GM19351 (cell line): ENCODE data around the gene DYRK4.
A peak's percentile ranks its signal among the peaks of the same experiment; 100 is the strongest.
"Not testable (repeated sequence)": the region's sequence is repeated elsewhere in the genome, so short reads cannot be mapped to it uniquely, and the experiment has no call there.

Source experiments
- ATAC-seq: cut with Tn5 transposase; IDR thresholded peaks from one replicate; pipeline ENCODE4 v1.9.1; 2021; ENCODE audit warnings: mild to moderate bottlenecking, moderate library complexity; ENCODE audit not compliant: unreplicated experiment

Gene DYRK4

GRCh38 chr12:4562034-4562657, at the start of gene DYRK4:
TSS of gene DYRK4 (plus strand) at chr12:4562208. CDS start at chr12:4562246, 38 bp downstream.
- ATAC-seq = no peak

GRCh38 chr12:4518106-4518728, 43.8 kb upstream of the DYRK4 start:
- ATAC-seq = no peak

- not testable (repeated sequence) for ATAC-seq
These were observed 38.6 kb upstream of the DYRK4 start for GRCh38 chr12:4523443-4523842.

- ATAC-seq = no peak
These were observed 35.0 kb upstream of the DYRK4 start for GRCh38 chr12:4526923-4527546.

GRCh38 chr12:4530160-4530559, 31.8 kb upstream of the DYRK4 start:
- ATAC-seq = no peak

GRCh38 chr12:4530982-4531586, 30.9 kb upstream of the DYRK4 start:
- no peak for ATAC-seq

- ATAC-seq = no peak
These were observed 26.9 kb upstream of the DYRK4 start for GRCh38 chr12:4535092-4535491.

- no peak for ATAC-seq
These were observed 26.1 kb upstream of the DYRK4 start for GRCh38 chr12:4535871-4536270.

GRCh38 chr12:4538207-4539160, 23.5 kb upstream of the DYRK4 start, which contains the start of gene RAD51AP1:
TSS of gene RAD51AP1 (plus strand) at chr12:4538890. CDS start at chr12:4538940, 50 bp downstream.
- peak; percentile 92 for ATAC-seq

GRCh38 chr12:4539167-4539870, 22.7 kb upstream of the DYRK4 start:
- ATAC-seq = no peak

- no peak for ATAC-seq
These were observed 21.8 kb upstream of the DYRK4 start for GRCh38 chr12:4540170-4540569.

- no peak for ATAC-seq
These were observed 21.4 kb upstream of the DYRK4 start for GRCh38 chr12:4540638-4541037.

- ATAC-seq = no peak
These were observed 16.8 kb upstream of the DYRK4 start for GRCh38 chr12:4545195-4545594.

GRCh38 chr12:4552191-4552590, 9.8 kb upstream of the DYRK4 start:
- ATAC-seq = no peak

GRCh38 chr12:4553943-4554342, 8.1 kb upstream of the DYRK4 start:
- no peak for ATAC-seq

- ATAC-seq = no peak
These were observed 6.2 kb upstream of the DYRK4 start for GRCh38 chr12:4555804-4556203.

- no peak for ATAC-seq
These were observed 5.1 kb upstream of the DYRK4 start for GRCh38 chr12:4556735-4557530.

- no peak for ATAC-seq
These were observed 4.4 kb upstream of the DYRK4 start for GRCh38 chr12:4557586-4557985.

GRCh38 chr12:4558171-4558570, 3.8 kb upstream of the DYRK4 start:
- no peak for ATAC-seq
